ENCODE measurements around the gene IGIP.

IGIP gene

GRCh38 chr5:140175367-140176030 lies 49.8 kb downstream of the IGIP start:
- peaks cover 2% of the 10 kb centered on the region; the same call in 1 of the 2 replicates for H3K27me3 ChIP-seq (ENCODE audit: control insufficient read depth, low read length)
- H3K9me2 ChIP-seq (replicated peaks; ENCODE audit: control insufficient read depth, low read length): no peaks in the 10 kb centered on the region
- H3K79me2 ChIP-seq (ENCODE audit: control insufficient read depth, low read length): peaks cover 3% of the 10 kb centered on the region
- no peaks in the 10 kb centered on the region for H4K20me1 ChIP-seq (ENCODE audit: control insufficient read depth, insufficient read depth, low read depth, low read length)
- peak; percentile 28 for TF ChIP-seq CTCF (IDR thresholded peaks at IDR 0.05; ENCODE audit: low read depth, low read length, poor library complexity, severe bottlenecking)
- no peak for TF ChIP-seq EZH2phosphoT487 (IDR thresholded peaks at IDR 0.05; ENCODE audit: borderline replicate concordance, low read length)
- peaks cover 10% of the 10 kb centered on the region for H3K4me1 ChIP-seq (ENCODE audit: control insufficient read depth, low read length)
- peak overlapping the region; percentile 19 for H3K27ac ChIP-seq (ENCODE audit: low read depth, low read length)
- peak overlapping the region; percentile 95 for H3K4me2 ChIP-seq (ENCODE audit: low read length)
- peaks cover 9% of the 10 kb centered on the region for H3F3A ChIP-seq (ENCODE audit: control insufficient read depth, insufficient read depth)
- no peaks in the 10 kb centered on the region for H3K9me3 ChIP-seq (ENCODE audit: control insufficient read depth, insufficient read depth, low read length)
- H3K36me3 ChIP-seq (ENCODE audit: control insufficient read depth, low read length): no peaks in the 10 kb centered on the region
- peak overlapping the region; percentile 93 for H3K4me3 ChIP-seq (ENCODE audit: low read length)

GRCh38 chr5:140176031-140176387 lies 50.3 kb downstream of the IGIP start:
- H3F3A ChIP-seq (ENCODE audit: control insufficient read depth, insufficient read depth): peaks cover 9% of the 10 kb centered on the region
- H3K9me2 ChIP-seq (replicated peaks; ENCODE audit: control insufficient read depth, low read length): no peaks in the 10 kb centered on the region
- H4K20me1 ChIP-seq (ENCODE audit: control insufficient read depth, insufficient read depth, low read depth, low read length): no peaks in the 10 kb centered on the region
- peak overlapping the region; percentile 95 for H3K4me2 ChIP-seq (ENCODE audit: low read length)
- TF ChIP-seq CTCF (IDR thresholded peaks at IDR 0.05; ENCODE audit: low read depth, low read length, poor library complexity, severe bottlenecking) (no peak), EZH2phosphoT487 (IDR thresholded peaks at IDR 0.05; ENCODE audit: borderline replicate concordance, low read length) (no peak)
- H3K9me3 ChIP-seq (ENCODE audit: control insufficient read depth, insufficient read depth, low read length): no peaks in the 10 kb centered on the region
- peaks cover 10% of the 10 kb centered on the region for H3K4me1 ChIP-seq (ENCODE audit: control insufficient read depth, low read length)
- H3K27me3 ChIP-seq (ENCODE audit: control insufficient read depth, low read length): peaks cover 2% of the 10 kb centered on the region; the same call in 1 of the 2 replicates
- no peaks in the 10 kb centered on the region for H3K36me3 ChIP-seq (ENCODE audit: control insufficient read depth, low read length)
- H3K79me2 ChIP-seq (ENCODE audit: control insufficient read depth, low read length): peaks cover 3% of the 10 kb centered on the region
- H3K4me3 ChIP-seq (ENCODE audit: low read length): peak overlapping the region; percentile 93
- peak overlapping the region; percentile 19 for H3K27ac ChIP-seq (ENCODE audit: low read depth, low read length)

- no peaks in the 10 kb centered on the region for H4K20me1 ChIP-seq (ENCODE audit: control insufficient read depth, insufficient read depth, low read depth, low read length)
- no peaks in the 10 kb centered on the region for H3K36me3 ChIP-seq (ENCODE audit: control insufficient read depth, low read length)
- no peak overlapping the region for H3K4me2 ChIP-seq (ENCODE audit: low read length)
- H3K4me1 ChIP-seq (ENCODE audit: control insufficient read depth, low read length): peaks cover 10% of the 10 kb centered on the region
- H3K9me2 ChIP-seq (replicated peaks; ENCODE audit: control insufficient read depth, low read length): no peaks in the 10 kb centered on the region
- no peak overlapping the region for H3K4me3 ChIP-seq (ENCODE audit: low read length)
- peaks cover 3% of the 10 kb centered on the region for H3K79me2 ChIP-seq (ENCODE audit: control insufficient read depth, low read length)
- peaks cover 9% of the 10 kb centered on the region for H3F3A ChIP-seq (ENCODE audit: control insufficient read depth, insufficient read depth)
- H3K27me3 ChIP-seq (ENCODE audit: control insufficient read depth, low read length): no peaks in the 10 kb centered on the region
- no peak overlapping the region for H3K27ac ChIP-seq (ENCODE audit: low read depth, low read length)
- H3K9me3 ChIP-seq (ENCODE audit: control insufficient read depth, insufficient read depth, low read length): no peaks in the 10 kb centered on the region
- TF ChIP-seq CTCF (IDR thresholded peaks at IDR 0.05; ENCODE audit: low read depth, low read length, poor library complexity, severe bottlenecking): no peak
- TF ChIP-seq EZH2phosphoT487 (IDR thresholded peaks at IDR 0.05; ENCODE audit: borderline replicate concordance, low read length): no peak
Measured at GRCh38 chr5:140178086-140178410, 52.3 kb downstream of the IGIP start.

All from DOHH2 (cell line).